Measurements from ENCODE around the gene UBR7. TPM values are rescaled to one million over a fixed set of nuclear protein-coding genes. Genes with fewer than 3 reads are reported as not detected.

Gene UBR7
- total RNA-seq, 1 donor from 2014 or later = 40.8 TPM

GRCh38 chr14:93245764-93246420, 38.8 kb downstream of the UBR7 start:
- FAIRE-seq = no peak

DNA sequence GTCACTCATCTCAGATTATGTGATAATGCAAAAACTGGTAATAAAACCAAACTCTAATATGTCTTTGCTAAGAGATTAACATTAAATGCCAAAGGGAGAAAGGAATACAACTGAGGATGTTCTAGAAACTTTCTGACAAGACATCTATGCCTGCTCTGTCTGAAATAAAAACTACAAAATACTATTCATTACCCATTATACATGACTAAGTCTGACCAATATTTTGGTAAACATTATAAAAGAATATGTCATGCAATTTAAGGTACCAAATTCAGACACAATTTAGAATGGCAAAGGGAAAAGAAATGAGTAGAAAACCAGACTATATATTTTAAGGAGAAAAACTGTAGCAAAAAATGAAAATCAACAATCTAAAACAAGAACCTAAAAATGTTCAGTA, 39.5 kb downstream of the UBR7 start:
- DNase-seq (ENCODE audit: low spot score in 2 of 2) (no peak), FAIRE-seq (no peak)

More at GRCh38 chr14:93245764-93246420, 38.8 kb downstream of the UBR7 start:
- no peak for DNase-seq (ENCODE audit: low spot score in 2 of 2)

GRCh38 chr14:93249128-93249831, 42.2 kb downstream of the UBR7 start:
- DNase-seq (ENCODE audit: low spot score in 2 of 2) (no peak), FAIRE-seq (no peak)

DNA sequence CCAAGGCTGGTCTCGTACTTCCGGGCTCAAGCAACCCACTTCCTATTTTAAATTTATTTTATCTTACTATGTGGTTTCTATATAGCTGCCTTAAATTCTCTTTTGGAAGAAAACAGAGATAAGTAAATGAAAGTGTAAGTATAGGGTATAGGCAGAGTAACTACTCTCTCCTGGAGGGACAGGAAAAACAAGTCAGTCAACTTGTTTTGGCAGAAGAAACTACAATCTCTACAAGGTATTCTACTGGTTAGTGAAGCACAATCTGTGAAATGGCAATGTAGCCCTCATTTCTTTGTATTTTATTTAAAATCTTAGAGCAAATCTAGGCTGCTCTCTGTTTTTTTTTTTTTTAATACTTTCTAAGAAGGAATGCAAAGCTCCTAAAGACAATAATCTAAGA, 55.4 kb downstream of the UBR7 start:
- DNase-seq (ENCODE audit: low spot score in 2 of 2) (no peak), FAIRE-seq (no peak)

DNA sequence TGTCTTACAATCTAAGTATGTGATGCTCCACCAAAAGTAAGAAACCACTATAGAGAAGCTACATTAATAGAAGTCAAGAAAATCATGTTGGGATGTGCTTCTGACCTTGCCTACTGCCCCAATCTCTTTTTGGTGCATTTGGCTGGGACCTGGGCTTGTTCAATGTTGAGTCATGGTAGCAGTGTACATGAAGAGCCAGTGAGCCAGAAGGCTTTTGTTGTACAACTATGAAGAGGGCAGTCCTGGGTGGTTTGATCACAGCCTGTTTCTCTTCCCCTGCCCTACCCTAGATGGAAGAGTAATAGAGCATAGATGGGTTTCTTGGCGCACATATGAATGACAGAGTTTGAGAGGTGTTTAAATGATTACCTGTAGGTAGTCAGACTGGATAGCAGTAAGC, 56.4 kb downstream of the UBR7 start:
- no peak for FAIRE-seq

DNA sequence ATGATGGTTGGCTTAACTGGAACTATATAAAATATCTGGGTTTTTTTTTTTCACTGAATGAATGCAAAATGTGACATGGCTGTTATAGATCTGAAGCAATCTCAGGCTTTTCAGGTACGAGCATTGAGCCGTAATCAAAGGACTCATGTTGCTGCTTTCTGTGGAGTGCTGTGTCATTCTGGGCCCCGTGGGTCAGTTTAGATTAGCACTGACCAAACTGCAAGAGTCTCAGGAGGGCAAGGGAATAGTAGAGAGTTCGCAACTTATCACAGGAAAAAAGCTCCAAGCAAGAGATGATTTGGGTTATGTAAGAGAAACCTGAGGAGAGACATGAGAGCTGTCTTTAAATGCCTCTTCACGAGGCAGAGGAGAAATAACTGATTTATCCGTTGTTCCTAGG, 59.1 kb downstream of the UBR7 start:
- no peak for DNase-seq (ENCODE audit: low spot score in 2 of 2)

More for the DNA sequence above, 56.4 kb downstream of the UBR7 start:
- DNase-seq (ENCODE audit: low spot score in 2 of 2) = no peak

DNA sequence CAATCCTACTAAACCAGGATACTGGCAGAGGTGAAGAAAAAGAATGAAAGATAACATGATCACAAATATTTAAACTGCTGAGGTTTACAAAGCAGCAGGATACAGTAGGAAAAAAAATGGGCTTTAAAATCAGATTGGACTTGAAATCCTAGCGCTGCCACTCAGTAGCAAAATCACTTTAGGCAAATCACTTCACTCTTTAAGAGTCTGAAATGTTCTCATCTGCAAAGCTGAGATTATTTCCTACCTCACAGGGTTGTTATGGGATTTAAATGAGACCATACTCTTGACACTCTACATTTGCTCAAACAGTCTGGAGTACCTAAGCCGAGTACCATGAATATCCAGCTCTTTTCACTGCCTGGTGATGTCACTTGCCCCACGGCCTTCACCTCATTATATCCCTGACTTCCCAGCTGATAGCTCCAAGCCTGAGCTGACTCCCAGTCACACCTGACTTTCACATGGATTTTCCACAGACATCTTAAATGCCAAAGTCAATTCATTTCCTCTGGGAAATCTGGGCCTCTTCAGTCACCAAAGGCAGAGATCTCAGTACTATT, 60.2 kb downstream of the UBR7 start:
- FAIRE-seq (no peak), DNase-seq (ENCODE audit: low spot score in 2 of 2) (no peak)

More for the DNA sequence above, 59.1 kb downstream of the UBR7 start:
- no peak for FAIRE-seq

GRCh38 chr14:93268406-93268805, 61.4 kb downstream of the UBR7 start:
- DNase-seq (ENCODE audit: low spot score in 2 of 2) = no peak
- FAIRE-seq = no peak

GRCh38 chr14:93269341-93270068, 62.4 kb downstream of the UBR7 start:
- DNase-seq (ENCODE audit: low spot score in 2 of 2) (peak; percentile 19 to 28), FAIRE-seq (no peak)

DNA sequence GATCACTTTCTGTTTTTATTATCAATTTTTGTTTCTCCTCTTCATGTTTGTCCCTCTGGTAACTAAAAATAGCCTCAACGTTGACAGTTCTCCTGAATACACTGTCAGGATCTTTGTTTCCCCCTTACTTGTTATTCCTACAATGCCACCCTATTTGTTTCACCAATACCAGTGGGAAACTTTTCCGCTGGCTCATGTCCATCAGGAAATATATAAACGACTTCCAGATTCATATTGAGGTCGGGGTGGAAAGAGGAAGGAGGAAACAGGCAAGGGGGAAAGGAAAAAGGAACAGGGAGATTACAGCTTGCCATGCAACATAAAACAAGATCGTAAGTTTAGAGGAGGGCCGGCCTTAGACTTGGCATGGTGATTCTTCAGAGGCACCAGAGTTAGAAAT, 64.1 kb downstream of the UBR7 start:
- DNase-seq (ENCODE audit: low spot score in 2 of 2) (no peak), FAIRE-seq (no peak)

GRCh38 chr14:93274055-93274806, 67.2 kb downstream of the UBR7 start:
- no peak for FAIRE-seq
- no peak for DNase-seq (ENCODE audit: low spot score in 2 of 2)

GRCh38 chr14:93276031-93276716, 69.1 kb downstream of the UBR7 start:
- FAIRE-seq = no peak

More at GRCh38 chr14:93276031-93276716, 69.1 kb downstream of the UBR7 start:
- no peak for DNase-seq (ENCODE audit: low spot score in 2 of 2)

Other genes with a start within 250 kb of the UBR7 start
- 25.3 TPM for gene ITPK1, start 91.3 kb upstream of the UBR7 start, total RNA-seq
- 80.7 TPM for gene MOAP1, start 22.4 kb upstream of the UBR7 start, total RNA-seq
- 13.0 TPM for gene LYSET, start 21.9 kb upstream of the UBR7 start, total RNA-seq
- 12.2 TPM for gene GON7, start 191 bp upstream of the UBR7 start, total RNA-seq
- 54.6 TPM for gene BTBD7, start 125.8 kb downstream of the UBR7 start, total RNA-seq
- gene COX8C, start 139.9 kb downstream of the UBR7 start, total RNA-seq = not detected
- gene UNC79, start 223.7 kb downstream of the UBR7 start, total RNA-seq = 43.6 TPM